GM21381 (cell line): ENCODE results near the gene DNAJC5.
"Not testable (repeated sequence)": the region's sequence is repeated elsewhere in the genome, so short reads cannot be mapped to it uniquely, and the experiment has no call there.

Experiments
- ATAC-seq: cut with Tn5 transposase; IDR thresholded peaks from one replicate; pipeline ENCODE4 v1.9.1; 2021; ENCODE audit warnings: mild to moderate bottlenecking, moderate library complexity; ENCODE audit not compliant: unreplicated experiment

DNAJC5 gene

GRCh38 chr20:63861365-63861934 lies 33.5 kb upstream of the DNAJC5 start, which contains the start of gene ABHD16B:
Gene ABHD16B, plus strand, starts transcription at chr20:63861498. Its CDS starts 43 bp downstream, at chr20:63861541.
- ATAC-seq: no peak

GRCh38 chr20:63861981-63862901 lies 32.7 kb upstream of the DNAJC5 start:
- no peak for ATAC-seq

GRCh38 chr20:63863021-63863797 lies 31.7 kb upstream of the DNAJC5 start:
- ATAC-seq: no peak

- peak; percentile 59 for ATAC-seq
These were observed 31.0 kb upstream of the DNAJC5 start for GRCh38 chr20:63863798-63864544.

GRCh38 chr20:63864545-63864977 lies 30.4 kb upstream of the DNAJC5 start:
- ATAC-seq: peak; percentile 5

GRCh38 chr20:63864978-63865640 lies 29.8 kb upstream of the DNAJC5 start, which contains the start of gene TPD52L2:
Gene TPD52L2, plus strand, starts transcription at chr20:63865270. Its CDS starts 96 bp downstream, at chr20:63865366.
- peak; percentile 71 for ATAC-seq

GRCh38 chr20:63867042-63867441 lies 27.9 kb upstream of the DNAJC5 start:
- not testable (repeated sequence) for ATAC-seq

GRCh38 chr20:63868264-63868663 lies 26.7 kb upstream of the DNAJC5 start:
- ATAC-seq: no peak

- ATAC-seq: no peak
These were observed 21.4 kb upstream of the DNAJC5 start for GRCh38 chr20:63873477-63873971.

- ATAC-seq: not testable (repeated sequence)
These were observed 20.7 kb upstream of the DNAJC5 start for GRCh38 chr20:63874241-63874640.

- ATAC-seq: no peak
These were observed 18.4 kb upstream of the DNAJC5 start for GRCh38 chr20:63876489-63877036.

GRCh38 chr20:63877755-63878470 lies 17.0 kb upstream of the DNAJC5 start:
- ATAC-seq: no peak

GRCh38 chr20:63878899-63879663 lies 15.8 kb upstream of the DNAJC5 start:
- ATAC-seq: no peak

GRCh38 chr20:63880901-63881300 lies 14.0 kb upstream of the DNAJC5 start:
- not testable (repeated sequence) for ATAC-seq

GRCh38 chr20:63881451-63882226 lies 13.3 kb upstream of the DNAJC5 start:
- no peak for ATAC-seq

GRCh38 chr20:63882257-63883200 lies 12.4 kb upstream of the DNAJC5 start:
- ATAC-seq: no peak
